Activated T-cell treated with anti-CD3 and anti-CD28 coated beads for 48 hours (primary cell): ENCODE data around the gene APLN.

Experiments used
- DNase-seq: peaks from one replicate; pipeline ENCODE4 v3.0.0-alpha.2; 2020; ENCODE audit warnings: low read depth

The APLN gene, protein sequence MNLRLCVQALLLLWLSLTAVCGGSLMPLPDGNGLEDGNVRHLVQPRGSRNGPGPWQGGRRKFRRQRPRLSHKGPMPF

DNA sequence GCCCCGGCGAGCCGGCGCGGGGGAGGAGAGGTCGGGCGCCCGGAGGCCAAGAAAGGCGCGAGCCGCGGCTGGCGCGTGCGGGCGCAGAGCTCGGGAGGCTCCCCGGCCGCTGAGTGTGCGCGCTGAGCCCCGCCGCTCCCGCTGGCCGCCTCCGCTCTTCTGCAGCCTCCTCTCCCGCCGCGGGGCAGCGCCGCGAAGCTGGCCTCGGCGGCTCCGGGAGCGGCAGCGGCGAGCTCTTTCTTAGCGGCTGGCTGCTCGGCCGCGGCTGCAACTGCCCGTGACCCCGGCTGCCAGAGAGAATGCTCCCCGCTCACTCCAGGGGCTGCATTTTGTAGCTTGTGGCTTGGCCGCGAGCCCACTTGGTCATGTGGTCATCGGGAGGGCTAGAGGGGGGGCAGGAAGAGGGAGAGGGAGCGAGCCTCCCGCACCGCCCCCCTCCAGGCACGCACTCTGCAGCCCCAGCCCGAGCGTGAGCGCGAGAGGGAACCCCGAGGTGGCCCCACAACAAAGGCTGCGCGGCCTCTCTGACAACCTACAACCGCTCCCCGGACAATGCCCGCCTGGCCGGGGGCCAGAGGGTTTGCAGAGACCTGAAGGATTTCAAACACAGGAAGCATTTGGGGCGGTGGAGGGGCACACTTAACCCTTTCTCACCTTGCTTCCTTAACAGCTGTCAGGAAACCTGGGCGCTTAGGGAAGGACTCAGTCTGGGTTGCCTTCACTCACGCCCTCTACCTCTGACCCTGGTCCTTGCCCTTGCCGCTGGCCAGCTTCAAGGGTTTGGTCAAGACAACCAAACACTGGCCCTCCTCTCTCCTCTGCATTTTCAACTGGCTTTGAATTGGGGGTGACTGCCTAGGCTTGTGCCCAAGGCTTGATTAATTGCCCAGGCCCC is at the start of gene APLN:
Gene APLN (minus strand): TSS at position 305 of the 895 bp plus-strand sequence. CDS start 326 bp downstream, outside the sequence.
- DNase-seq: no peak

- no peak for DNase-seq
Observed at GRCh38 chrX:129704491-129704890, 49.7 kb upstream of the APLN start.

- no peak for DNase-seq
Observed at GRCh38 chrX:129701624-129702069, 46.9 kb upstream of the APLN start.

GRCh38 chrX:129700536-129700935 is 45.8 kb upstream of the APLN start:
- DNase-seq: no peak

GRCh38 chrX:129698150-129698549 is 43.4 kb upstream of the APLN start:
- DNase-seq: no peak

DNA sequence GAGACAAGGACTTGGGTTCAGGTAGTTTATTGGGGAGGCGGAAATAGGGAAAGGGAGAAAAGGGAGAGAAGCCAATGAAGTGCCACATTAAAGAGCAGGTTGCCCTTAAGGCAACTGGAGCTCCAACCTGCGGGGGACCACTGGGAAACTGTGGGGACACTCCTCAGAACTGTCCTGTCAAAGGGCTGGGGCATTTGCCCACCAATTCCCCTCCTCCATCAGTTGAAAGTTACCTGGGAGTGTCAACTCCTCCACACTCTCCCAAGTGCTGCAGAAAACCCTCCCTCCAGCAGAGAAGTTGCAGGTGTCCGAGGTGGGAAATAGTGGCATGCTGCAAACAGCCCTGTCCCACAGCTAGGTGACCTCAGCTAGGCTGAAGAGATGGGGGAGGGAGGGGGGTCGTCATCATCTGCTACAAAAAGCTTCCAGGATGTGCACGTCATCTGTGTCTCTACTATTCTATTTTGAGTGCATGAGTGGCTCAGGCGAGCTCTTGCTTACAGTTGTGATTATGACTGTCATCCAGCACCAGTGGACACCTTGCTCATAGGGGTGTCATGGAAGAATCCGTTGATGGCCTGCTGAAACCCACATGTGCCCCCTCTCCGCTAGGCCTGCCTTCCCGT is 42.6 kb upstream of the APLN start:
- DNase-seq: no peak

GRCh38 chrX:129696463-129697155 is 41.9 kb upstream of the APLN start:
- no peak for DNase-seq

DNA sequence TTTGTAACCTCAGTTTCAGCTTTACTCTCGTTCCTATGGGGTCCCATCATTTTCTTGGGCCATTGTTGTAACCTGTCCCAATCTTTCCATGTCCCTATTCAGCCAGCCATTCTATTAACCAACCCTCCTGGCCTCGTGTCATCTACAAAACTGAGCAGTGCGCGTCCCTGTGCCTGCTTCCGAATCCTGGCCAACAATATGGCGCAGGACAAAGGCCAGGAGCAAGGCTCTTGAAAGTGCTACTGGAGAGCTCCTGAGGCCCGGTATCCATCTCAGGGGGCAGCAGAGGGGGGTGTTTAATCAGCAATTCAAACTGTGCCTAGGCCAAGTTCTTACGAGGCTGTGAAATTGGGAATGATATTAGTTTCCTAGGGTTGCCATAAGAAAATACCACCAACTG is 41.2 kb upstream of the APLN start:
- DNase-seq: no peak

- no peak for DNase-seq
Observed at GRCh38 chrX:129695535-129695934, 40.8 kb upstream of the APLN start.

DNA sequence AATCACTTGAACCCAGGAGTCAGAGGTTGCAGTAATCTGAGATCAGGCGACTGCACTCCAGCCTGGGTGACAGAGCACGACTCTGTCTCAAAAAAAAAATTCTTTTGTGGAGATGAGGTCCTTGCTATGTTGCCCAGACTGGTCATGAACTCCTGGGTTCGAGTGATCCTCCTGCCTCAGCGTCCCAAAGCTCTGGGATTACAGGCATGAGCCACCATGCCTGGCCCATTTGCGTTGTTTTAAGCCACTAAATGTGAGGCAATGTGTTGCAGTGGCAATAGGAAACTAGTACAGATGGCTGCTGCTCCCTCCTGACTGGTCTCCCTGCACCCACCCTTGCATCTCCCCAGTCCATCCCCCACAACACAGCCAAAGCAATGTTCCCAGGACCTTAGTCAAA is 40.0 kb upstream of the APLN start:
- DNase-seq: no peak

- DNase-seq: no peak
Observed at GRCh38 chrX:129693354-129693753, 38.6 kb upstream of the APLN start.

DNA sequence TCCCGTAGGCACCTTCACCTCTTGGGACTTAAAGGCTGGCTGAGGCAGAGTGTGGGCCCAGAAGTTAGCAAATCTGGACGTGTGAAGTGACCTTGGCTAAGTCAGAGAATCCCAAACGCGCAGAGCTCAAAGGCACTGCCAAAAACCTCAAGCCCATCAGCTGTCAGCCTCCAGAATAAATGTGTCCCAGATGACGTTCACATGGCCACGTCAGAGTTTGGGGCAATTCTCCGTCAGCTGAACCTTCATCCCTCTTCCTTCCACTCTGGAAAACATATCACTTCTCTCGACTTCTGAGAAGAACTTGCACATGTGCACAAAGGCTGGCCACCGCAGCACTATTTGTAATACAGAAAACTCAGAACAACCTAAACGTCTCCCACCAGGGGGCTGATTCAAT is 35.7 kb upstream of the APLN start:
- DNase-seq: no peak

DNA sequence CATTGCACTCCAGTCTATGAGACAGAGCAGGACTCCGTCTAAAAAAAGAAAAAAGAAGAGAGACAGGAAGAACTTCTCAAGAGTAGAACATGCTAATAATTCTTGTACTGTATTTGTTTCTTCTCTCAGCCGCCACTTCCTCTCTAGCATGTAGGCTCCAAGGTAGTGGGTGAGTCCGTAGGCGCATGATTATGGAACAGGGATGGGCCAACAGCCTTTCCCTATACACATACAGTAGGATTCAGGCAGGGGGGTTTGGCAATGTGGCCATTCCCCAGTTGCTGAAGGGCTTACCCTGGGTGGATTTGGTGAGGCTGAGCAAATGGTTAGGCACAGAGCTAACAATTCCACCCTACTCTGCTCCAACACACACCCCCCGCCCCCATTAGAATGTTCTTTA is 35.0 kb upstream of the APLN start:
- DNase-seq: no peak

- no peak for DNase-seq
Observed at GRCh38 chrX:129688097-129688496, 33.3 kb upstream of the APLN start.

DNA sequence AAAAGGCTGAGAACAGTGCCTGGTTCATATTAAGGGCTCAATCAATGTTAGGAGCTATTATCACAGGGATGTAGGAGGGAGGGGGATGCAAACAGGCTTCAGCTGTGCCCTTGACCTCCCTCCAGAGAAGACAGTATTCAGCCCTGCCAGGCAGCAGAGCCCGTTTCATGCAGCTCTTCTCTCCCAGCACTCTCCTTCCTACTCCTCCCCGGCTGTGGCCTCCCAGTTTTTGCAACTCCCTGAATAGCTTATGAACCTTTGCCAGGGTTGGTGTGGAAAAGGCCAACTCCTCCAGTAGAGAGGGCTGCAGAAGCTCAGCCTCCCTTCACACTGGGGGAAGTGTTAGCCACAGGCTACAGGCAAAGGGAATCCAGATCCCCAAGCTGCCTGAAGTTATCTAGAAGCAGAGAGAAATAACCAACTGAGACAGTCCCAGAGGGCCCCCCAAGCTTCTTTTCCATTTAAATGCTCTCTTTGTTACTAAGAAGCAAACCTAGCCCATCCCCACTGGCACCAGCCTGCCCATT is 31.7 kb upstream of the APLN start:
- DNase-seq: no peak

DNA sequence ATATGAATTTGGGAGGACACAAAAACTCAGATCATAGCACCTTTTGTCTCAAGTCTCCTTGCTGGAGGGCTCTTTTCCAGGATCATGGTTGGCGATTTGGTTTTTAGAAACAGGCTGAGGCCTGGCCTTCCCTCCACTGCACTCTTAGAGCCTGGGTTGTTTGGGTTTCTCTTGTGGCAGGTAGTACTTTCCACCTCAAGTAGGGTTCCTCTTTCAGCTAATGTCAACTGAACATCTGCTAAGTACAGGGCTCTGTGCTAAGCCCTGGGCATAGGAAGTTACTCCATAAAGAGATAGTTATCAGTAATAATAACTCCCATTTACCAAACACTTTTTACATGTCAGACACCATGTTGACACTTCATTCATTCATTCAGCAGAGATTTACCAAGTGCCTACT is 28.2 kb upstream of the APLN start:
- DNase-seq: no peak

GRCh38 chrX:129679901-129680300 is 25.1 kb upstream of the APLN start:
- DNase-seq: no peak

DNA sequence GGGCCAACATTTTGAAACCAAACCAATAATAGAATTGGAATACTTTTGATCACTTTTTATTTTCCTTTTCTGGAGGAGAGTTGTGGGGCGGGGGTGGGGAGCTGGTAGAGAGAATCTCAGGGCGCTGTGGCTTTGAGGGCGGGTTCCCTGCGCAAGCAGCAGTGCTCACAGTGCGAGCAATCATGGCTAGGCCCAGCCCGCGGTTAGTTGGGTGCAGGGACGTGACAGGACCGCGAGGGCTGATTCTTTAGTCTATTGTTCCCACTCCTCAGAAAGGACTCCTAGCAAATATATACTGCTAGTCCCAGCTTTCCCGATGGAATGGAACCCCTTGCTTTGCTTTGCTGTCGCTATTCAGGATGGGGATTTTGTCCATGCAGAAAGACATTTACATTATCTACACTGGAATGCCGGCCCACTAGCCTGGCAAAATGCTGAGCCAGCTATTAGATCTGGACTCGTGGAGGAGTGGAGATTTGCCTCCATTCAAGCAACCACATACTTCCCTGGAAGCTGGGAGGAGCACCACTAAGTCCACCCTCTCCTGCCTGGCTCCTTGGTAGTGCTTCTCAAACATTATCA is 23.9 kb upstream of the APLN start:
- no peak for DNase-seq

DNA sequence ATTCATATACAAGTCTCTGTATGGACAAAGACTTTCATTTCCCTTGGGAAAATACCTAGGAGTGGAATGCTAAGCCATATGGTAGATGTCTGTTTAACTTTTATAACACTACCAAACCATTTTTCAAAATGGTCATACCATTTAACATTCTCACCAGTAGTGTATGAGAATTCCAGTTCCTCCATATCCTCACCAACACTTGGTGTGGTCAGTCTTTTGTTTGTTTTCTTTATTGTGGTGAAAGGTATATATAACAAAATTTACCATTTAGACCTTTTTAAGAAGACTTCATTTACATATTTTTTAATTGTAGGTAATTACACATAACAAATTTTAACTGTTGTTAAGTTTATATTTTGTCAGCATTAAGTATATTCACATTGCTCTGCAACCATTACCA is 12.7 kb upstream of the APLN start:
- DNase-seq: no peak

GRCh38 chrX:129665916-129666644 is 11.3 kb upstream of the APLN start:
- DNase-seq: no peak

DNA sequence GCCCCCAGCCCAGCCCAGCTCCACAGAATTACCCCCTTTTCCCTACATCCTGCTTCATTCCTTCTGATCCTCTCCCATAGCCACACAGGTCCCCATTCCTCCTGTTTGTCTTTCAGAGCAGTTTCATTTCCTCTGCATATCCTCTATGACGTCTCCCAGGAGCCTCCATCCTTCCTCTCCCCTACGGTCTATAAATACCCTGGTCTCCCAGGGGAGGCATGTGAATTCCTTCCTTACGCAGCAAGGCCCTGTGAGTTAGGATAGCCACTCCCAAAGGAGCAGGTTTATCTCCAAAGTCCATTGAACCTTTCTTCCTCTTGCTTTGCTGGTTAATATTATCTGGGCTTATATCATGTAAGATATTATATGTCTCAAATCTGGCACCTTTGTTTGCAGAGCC is 8.4 kb upstream of the APLN start:
- DNase-seq: no peak
